Measurements from ENCODE around the gene S1PR5. TPM values are rescaled to one million over a fixed set of nuclear protein-coding genes. Genes with fewer than 3 reads are reported as not detected.

The S1PR5 gene
- total and polyA plus RNA-seq, 9 of the 15 experiments (the other 6 are each of a cell fraction or from before 2014, with no cell fraction given): 0.03 to 0.54 (median 0.35) TPM; not detected in 4

- TF ChIP-seq ZNF318 (IDR thresholded peaks at IDR 0.05; ENCODE audit: borderline replicate concordance in 1 of 2, low read depth in 1 of 2) (no peak), ZNF253 (CRISPR knock-in tag; conservative IDR thresholded peaks at IDR 0.05) (no peak), GTF3C2 (IDR thresholded peaks at IDR 0.05; ENCODE audit: borderline replicate concordance, extremely low read depth, insufficient read length) (no peak), HINFP (tag; conservative IDR thresholded peaks at IDR 0.05; ENCODE audit: low read depth) (no peak), ZNF586 (CRISPR knock-in tag; conservative IDR thresholded peaks at IDR 0.05) (no peak)
Measured at GRCh38 chr19:10502524-10503001, 14.7 kb downstream of the S1PR5 start (continued).

All from K562 (cell line).